ENCODE data around the gene SKI.

The SKI gene

DNA sequence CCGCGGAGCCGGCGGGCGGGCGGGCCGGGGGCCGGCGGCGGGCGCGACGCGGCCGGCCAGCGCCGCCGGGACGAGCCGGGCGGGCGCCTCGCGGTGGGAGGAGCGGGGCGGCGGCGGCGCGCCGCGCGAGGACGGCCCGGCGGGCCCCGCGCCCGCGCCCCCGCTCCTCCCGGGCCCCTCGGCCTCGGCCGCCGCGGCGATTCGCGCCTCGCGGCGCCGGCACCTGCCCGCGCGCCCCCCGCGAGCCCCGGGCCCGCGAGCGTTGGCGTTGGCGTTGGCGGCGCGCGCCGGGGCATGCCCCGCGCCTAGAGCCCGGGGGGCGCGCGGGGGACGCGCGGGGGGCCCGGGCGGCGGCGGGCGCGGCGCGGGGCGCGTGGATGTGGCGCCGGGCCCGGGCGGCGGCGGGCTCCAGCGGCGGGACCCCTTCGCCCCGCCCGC, at the start of gene SKI:
TSS of gene SKI (plus strand) at position 163 of the 438 bp plus-strand sequence. CDS start 448 bp downstream, outside the sequence.
- in situ Hi-C loops (cut with MboI; ENCODE audit: low sequenced_read_pairs) = loop anchor here (10.0 kb wide), 1 partner anchor 87 kb away; no protein-coding TSS in a partner anchor

DNA sequence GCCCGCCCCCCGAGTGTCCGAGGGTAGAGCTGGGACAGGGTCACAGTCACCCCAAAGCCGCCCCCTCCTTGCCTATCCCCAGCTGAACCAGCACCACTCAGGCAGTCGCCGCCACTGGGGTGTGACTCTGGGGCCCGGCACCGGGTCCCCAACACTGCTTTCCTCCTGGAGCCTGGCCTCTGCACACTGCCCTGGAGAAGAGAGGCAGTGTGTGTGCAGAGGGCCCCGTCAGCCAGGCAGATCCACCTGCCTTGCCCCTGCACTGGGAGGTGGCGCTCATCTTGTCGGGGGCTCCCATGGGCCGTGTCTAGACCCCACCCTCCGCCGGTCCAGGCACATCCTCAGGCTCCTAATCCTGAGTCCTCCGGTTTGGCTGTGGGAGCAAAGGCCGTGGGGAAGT, 49.2 kb upstream of the SKI start:
- in situ Hi-C loops (cut with MboI; ENCODE audit: low sequenced_read_pairs) = loop anchor here (10.0 to 25.0 kb wide), 2 partner anchors 214 to 358 kb away; partner anchors contain the start of genes HES5 and PANK4

DNA sequence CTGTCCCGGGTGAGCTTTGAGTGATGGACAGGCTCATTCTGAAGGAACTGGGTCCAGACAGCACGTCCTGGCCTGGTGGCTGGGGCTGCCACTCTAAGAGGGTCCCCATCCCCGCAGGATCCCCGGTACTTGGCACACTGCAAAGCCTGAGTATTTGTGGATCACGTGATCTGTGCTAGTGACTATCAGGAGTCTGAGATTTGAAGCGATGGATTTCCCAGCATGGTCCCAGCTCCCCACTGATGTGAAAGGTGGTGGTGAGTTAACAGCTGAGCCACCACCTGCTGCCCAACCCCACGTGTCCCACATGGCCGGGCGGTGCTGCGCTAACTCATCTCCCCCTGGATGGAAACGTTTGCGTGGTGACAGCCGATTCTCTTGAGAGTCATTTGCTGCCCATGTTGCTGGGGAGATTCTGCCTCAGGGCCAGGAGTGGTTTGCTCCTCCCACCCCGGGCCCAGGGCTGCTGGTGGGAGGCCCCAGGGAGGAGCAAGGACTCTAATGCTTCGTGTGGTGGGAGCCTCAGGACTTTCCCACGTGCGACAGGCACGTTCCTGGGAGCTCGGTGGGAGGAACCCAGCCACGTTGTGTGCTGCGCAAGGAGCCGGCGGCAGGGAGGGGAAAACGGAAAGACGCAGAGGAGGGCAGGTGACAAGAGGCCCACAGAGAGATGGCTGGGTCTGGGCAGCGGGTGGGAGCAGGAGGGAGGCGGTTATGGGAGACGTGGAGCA, 48.7 kb upstream of the SKI start:
- in situ Hi-C loops (cut with MboI; ENCODE audit: low sequenced_read_pairs) = loop anchor here (10.0 to 25.0 kb wide), 2 partner anchors 215 to 358 kb away; partner anchors contain the start of genes HES5 and PANK4

DNA sequence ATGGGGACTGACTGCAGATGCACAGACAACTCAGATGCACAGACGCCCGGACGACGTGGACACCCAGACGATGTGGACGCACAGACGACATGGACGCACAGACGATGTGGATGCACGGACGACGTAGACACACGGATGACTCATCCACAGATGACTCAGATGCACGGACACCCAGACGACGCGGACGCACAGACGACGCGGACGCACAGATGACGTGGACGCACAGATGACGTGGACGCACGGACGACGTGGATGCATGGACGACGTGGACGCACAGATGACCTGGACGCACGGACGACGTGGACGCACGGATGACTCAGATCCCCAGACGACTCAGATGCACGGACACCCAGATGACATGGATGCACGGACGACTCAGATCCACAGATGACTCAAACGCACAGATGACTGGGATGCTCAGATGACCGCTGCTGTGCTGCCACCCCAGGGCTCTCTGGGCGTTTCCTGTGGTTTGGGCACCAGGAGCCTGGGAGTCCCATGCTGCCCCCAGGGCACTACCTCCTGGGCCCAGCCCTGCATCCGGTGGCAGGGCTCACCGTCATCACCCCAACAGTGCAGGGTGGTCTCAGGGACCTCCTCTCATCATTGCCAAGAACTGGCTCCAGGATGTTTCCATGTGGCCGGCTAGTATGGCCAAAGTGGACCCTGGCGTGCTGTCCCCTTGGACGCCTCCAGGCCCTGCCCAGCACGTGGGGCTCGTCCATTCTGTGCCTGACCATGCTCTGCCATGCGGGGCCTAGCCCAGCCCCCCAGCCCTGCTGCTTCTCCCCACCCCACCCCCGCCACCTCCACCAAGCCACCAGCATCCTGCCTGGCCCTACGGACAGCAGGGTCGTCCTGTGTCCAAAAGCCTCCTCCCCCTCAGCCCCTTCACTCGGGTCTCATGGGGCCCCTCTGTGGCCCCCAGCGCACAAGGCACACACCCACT, 47.5 kb upstream of the SKI start:
- in situ Hi-C loops (cut with MboI; ENCODE audit: low sequenced_read_pairs) = loop anchor here (25.0 kb wide), 1 partner anchor 357 kb away; the partner anchor contains the start of genes HES5 and PANK4

DNA sequence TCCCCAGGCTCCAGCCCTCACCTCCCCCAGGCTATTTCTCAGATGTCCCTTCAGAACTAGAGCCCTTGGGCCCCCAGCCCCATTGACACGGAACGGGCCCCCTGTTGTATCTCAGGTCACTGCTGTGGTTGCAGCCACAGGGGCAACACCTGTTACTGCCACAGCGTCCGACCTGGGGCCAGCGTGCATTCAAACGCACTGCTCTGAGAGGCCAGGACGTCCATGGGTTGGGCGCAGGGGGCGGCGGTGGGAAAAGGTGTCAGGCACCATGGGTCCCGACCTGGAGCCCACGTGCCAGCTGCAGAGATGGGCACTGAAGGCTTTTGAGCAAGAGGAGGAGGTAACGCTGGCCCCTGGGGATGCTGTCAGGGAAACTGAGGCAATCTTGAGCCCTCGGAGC, 46.8 kb upstream of the SKI start:
- in situ Hi-C loops (cut with MboI; ENCODE audit: low sequenced_read_pairs) = loop anchor here (25.0 kb wide), 1 partner anchor 356 kb away; the partner anchor contains the start of genes HES5 and PANK4

DNA sequence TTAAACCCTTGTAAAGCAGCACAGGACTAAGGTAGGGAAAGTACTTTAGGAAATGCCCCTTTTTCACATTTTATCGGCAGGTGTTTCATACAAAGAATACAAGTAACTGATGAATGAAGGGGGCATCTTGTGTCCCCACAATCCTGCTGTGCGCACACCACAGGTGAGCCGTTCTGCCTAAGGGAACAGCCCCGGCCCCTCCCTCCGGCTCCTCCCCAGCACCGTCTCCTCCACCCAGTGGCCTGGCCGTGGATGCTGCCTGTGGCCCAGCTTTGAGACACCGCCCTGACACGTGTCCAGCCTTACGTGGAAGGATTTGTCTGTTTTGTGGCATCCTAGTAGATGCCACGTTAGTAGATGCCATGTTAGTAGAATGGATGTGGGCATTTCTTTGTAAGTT, 46.4 kb upstream of the SKI start:
- in situ Hi-C loops (cut with MboI; ENCODE audit: low sequenced_read_pairs) = loop anchor here (25.0 kb wide), 1 partner anchor 356 kb away; the partner anchor contains the start of genes HES5 and PANK4

DNA sequence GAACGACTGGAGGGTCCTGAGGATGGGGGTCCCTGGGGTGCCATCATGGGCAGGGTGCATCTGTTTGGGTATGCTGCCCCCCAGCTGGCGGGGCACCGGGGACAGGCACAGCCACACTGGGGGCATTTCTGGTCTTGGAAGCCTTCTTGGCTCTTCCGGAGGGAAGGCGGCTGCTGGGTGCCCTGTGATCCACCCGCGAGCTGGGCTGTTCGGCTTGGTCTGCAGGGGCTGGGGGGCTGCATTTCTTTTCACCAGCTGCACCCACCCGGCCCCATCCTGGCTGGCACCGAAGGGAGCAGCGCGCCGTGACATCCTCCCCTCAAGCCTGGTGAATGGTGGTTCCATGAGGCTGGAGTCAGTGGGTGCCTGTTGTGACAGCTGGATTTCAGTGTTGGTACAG, 45.7 kb upstream of the SKI start:
- in situ Hi-C loops (cut with MboI; ENCODE audit: low sequenced_read_pairs) = loop anchor here (25.0 kb wide), 1 partner anchor 355 kb away; the partner anchor contains the start of genes HES5 and PANK4

DNA sequence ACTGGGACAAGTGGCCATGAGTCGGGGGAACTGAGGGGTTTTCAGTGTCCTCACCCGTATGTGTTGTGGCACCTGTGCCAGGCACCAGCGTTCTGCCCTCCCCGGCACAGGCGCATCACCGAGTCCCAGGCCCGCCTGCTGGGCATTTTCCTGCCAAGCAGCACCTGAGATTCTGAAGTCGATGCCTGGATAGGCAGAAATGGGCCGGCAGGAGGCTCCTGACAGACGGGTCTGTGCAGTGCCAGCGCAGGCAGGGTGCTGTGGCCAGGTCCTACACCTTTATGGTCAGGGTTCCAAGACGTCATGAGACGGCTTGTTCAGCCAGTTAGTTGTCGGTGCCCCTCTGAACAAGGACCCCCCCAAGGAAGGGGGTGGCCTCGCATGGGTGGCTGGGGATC, 44.2 kb upstream of the SKI start:
- in situ Hi-C loops (cut with MboI; ENCODE audit: low sequenced_read_pairs) = loop anchor here (25.0 kb wide), 1 partner anchor 353 kb away; the partner anchor contains the start of genes HES5 and PANK4

DNA sequence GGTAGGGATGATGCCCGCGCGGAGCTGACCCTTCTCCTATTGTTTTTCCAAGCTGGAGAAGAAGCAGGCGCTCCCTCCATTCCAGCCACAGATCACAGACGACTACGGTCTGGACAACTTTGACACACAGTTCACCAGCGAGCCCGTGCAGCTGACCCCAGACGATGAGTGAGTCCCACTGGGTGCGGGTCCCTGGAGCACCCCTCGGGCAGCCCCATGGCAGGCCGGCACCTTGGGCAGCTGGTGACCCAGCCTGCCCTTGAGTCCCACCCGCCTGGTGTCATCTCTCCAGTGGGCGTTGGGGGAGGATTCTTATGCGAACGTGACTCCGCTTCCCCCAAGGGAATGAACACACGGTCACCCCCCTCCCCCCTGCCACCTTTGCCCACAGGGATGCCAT, 43.6 kb upstream of the SKI start:
- in situ Hi-C loops (cut with MboI; ENCODE audit: low sequenced_read_pairs) = loop anchor here (25.0 kb wide), 1 partner anchor 353 kb away; the partner anchor contains the start of genes HES5 and PANK4

DNA sequence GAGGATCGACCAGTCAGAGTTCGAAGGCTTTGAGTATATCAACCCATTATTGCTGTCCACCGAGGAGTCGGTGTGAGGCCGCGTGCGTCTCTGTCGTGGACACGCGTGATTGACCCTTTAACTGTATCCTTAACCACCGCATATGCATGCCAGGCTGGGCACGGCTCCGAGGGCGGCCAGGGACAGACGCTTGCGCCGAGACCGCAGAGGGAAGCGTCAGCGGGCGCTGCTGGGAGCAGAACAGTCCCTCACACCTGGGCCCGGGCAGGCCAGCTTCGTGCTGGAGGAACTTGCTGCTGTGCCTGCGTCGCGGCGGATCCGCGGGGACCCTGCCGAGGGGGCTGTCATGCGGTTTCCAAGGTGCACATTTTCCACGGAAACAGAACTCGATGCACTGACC, 43.2 kb upstream of the SKI start:
- in situ Hi-C loops (cut with MboI; ENCODE audit: low sequenced_read_pairs) = loop anchor here (25.0 kb wide), 1 partner anchor 352 kb away; the partner anchor contains the start of genes HES5 and PANK4

DNA sequence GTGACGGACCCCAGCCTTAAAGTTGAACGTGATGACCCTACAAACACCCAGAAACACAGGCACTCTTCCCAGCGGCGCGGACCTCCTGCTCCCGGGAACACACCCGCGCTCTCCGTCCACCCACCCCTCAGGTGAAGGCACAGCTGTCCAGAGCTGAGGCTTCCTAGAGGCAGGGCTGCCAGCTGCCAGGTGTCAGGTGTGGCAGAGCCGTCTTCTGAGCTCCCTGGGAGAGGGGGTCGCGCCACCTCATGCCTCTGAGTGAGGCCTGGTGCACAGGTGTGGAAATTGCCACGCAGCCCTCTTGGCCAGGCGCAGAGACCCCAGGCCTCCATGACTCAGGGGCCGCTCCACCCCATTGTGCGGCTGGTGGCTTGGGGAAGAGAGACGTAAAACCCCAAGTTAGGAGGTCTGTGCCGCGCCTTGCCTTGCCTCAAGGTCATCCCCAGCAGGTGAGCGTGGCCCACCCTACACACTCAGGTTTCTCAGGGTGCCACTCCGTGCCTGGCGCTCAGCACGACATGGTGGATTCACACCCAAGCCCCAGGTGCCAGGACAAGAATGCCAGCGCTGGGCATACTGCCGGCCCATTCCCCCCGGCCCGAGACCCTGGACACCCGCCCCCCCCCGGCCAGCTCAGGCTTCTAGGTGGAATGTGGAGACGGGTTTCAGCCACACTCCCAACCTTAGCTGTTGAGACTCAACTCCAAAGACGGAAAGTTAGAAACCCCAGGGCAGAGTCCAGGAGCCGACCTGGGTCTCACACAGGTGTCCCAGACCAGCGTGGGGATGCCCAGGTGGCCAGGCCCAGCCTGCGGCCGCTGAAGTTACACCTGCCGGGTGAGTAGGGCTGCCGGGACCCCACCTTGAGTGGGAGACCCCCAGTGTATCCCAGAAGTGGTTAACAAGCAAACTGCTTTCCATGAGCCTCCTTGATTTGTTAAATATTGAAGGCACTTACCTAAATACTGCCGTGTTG, 42.0 kb upstream of the SKI start:
- in situ Hi-C loops (cut with MboI; ENCODE audit: low sequenced_read_pairs) = loop anchor here (25.0 kb wide), 1 partner anchor 351 kb away; the partner anchor contains the start of genes HES5 and PANK4

DNA sequence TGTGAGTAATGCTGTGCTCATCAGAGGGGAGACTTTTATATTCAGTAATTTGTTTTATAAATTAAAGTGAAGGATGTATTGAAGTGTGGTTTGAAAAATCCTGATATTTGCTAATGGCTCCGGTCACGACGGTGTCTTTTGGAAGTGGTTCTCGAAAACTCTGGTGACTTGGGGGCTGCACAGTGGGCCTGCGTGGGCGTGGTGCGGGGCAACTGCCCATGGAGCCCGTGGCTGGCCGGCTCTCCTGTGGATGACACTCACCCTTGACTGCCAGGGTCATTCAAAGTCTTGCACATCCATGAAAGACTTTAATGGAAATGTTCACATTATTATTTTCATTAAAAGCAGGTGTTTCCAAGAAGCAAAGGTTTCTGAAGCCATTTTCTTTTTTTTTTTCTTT, 41.2 kb upstream of the SKI start:
- in situ Hi-C loops (cut with MboI; ENCODE audit: low sequenced_read_pairs) = loop anchor here (25.0 kb wide), 1 partner anchor 350 kb away; the partner anchor contains the start of genes HES5 and PANK4

DNA sequence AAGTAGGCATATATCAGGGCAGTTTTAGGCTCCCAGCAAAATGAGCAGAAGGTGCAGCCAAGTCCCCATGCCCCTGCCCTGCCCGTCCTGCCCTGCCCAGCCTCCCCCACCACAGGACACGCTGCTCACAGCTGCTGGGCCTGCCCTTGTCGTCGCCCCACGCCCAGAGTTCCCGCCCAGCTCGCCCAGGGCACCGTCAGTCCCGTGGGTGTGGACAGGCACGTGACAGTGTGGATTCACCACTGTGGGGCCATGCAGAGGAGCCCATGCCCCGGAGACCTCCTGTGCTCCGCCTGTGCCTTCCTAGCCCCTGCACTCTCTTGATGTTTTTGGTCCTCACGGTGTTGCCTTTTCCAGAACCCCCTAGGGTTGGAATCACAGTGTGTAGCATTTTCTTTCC, 40.5 kb upstream of the SKI start:
- in situ Hi-C loops (cut with MboI; ENCODE audit: low sequenced_read_pairs) = loop anchor here (25.0 kb wide), 1 partner anchor 350 kb away; the partner anchor contains the start of genes HES5 and PANK4

DNA sequence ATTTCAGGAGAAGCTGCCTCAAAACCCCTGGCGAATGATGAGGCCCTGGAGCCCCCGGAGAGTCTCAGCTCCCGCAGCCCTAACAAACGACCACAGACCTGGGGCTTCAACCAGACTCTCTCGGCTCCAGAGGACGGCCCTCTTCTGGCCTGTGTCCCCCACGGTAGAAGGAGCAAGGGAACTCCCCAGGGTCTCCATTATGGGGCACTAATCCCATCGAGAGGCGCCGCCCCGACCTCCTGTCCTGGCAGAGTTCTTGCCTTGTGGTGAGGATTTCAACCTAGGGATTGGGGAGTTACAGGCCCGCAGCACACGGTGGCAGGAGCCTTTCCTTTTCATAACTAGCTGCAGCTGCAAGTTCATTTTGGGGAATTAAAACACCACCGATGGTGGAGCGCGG, 39.8 kb upstream of the SKI start:
- in situ Hi-C loops (cut with MboI; ENCODE audit: low sequenced_read_pairs) = loop anchor here (25.0 kb wide), 1 partner anchor 349 kb away; the partner anchor contains the start of genes HES5 and PANK4

DNA sequence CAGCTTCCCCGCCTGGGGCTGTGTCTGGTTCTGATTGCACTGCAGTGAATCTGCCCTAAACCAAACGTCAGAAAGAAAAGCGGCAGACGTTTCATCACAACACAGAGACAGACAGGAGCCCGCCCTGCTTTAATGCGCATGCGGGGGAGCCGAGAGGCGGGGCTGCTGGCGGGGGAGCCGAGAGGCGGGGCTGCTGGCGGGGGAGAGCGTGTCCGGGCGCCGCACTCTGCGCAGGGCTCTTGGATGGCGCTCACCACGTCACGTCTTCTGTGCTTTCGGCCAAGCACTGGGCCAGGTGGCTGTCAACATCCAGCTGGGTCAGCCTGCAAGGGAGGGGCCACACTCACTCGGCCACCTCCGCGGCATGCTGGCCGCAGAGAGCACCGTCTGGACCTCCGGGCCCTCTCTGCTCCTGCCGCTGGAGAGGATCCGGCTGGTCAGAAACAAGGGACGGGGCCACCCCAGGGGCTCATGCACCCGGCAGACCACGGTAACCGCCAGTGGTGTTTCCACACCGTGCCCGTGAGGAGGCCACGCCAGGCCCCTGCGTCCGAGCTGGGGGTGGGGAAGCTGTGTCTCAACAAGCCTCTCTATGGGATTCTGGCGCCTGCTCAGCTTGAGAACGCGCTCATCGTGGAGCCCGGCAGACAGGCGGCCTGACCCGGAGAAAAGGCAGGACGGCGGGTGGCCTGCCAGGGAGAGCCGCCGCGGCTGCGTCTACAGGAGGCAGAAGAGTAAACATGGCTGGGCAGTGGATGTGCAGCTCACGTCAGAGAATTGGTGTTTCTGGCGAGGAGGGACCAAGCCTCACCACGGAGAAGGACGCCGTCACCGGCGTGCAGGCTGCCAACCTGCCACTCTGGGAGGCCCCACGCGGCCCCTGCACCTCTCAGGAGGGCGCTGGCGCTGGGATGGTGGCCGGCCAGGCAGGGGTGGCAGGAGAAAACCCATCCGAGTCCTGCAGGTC, 38.4 kb upstream of the SKI start:
- in situ Hi-C loops (cut with MboI; ENCODE audit: low sequenced_read_pairs) = loop anchor here (25.0 kb wide), 1 partner anchor 348 kb away; the partner anchor contains the start of genes HES5 and PANK4

DNA sequence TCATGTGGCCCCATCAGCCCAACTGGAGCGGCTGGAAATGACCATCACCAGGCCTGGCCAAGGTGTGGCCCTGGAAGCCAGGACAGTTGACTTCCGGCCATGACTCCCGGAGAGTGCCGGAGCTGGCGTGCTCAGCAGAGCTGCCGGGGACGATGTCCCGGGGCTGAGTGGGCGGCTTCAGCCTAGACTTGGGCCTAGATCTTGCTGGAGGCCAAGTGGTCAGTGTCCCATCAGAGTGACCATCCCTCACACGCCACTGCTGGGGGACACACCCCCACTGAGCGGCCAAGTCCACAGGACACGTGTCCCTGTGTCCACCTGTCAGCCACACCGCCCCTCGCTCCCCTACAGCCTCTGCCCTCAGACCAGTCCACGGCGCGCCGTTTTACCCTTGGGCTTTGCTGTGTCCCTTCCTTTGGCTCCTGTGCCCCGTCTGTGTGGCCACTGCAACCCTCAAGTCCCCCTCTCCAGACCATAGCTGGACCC, 37.6 kb upstream of the SKI start:
- in situ Hi-C loops (cut with MboI; ENCODE audit: low sequenced_read_pairs) = loop anchor here (25.0 kb wide), 1 partner anchor 347 kb away; the partner anchor contains the start of genes HES5 and PANK4

Measured in HL-60/S4 (cell line).